CD4-positive, alpha-beta T cell treated with Interleukin-15 for 4 hours (primary cell): ENCODE results near the gene ANK2.
"Not testable (repeated sequence)": the region's sequence is repeated elsewhere in the genome, so short reads cannot be mapped to it uniquely, and the experiment has no call there.

Source experiments
- DNase-seq: peaks from one replicate; pipeline ENCODE4 v3.0.0-alpha.2; 2020; ENCODE audit warnings: low spot score

The ANK2 gene

GRCh38 chr4:113052379-113052951 is 3.0 kb downstream of the ANK2 start:
- DNase-seq, result no peak

- DNase-seq, result no peak
These were observed 4.4 kb downstream of the ANK2 start for GRCh38 chr4:113053883-113054282.

- no peak for DNase-seq
These were observed 6.9 kb downstream of the ANK2 start for GRCh38 chr4:113056318-113056717.

- no peak for DNase-seq
These were observed 8.4 kb downstream of the ANK2 start for GRCh38 chr4:113057891-113058290.

- no peak for DNase-seq
These were observed 10.2 kb downstream of the ANK2 start for GRCh38 chr4:113059449-113060182.

GRCh38 chr4:113060853-113061252 is 11.4 kb downstream of the ANK2 start:
- DNase-seq, result no peak

GRCh38 chr4:113064244-113064643 is 14.8 kb downstream of the ANK2 start:
- no peak for DNase-seq

GRCh38 chr4:113065629-113066028 is 16.2 kb downstream of the ANK2 start:
- DNase-seq, result no peak

GRCh38 chr4:113068771-113069170 is 19.3 kb downstream of the ANK2 start:
- DNase-seq, result not testable (repeated sequence)

- no peak for DNase-seq
These were observed 19.9 kb downstream of the ANK2 start for GRCh38 chr4:113069212-113069892.

GRCh38 chr4:113070755-113071154 is 21.3 kb downstream of the ANK2 start:
- no peak for DNase-seq

GRCh38 chr4:113071274-113071673 is 21.8 kb downstream of the ANK2 start:
- no peak for DNase-seq

GRCh38 chr4:113071805-113072204 is 22.4 kb downstream of the ANK2 start:
- no peak for DNase-seq

- DNase-seq, result no peak
These were observed 24.1 kb downstream of the ANK2 start for GRCh38 chr4:113073451-113074005.

- no peak for DNase-seq
These were observed 28.1 kb downstream of the ANK2 start for GRCh38 chr4:113077575-113077974.

GRCh38 chr4:113078066-113078465 is 28.6 kb downstream of the ANK2 start:
- no peak for DNase-seq

- DNase-seq, result no peak
These were observed 30.6 kb downstream of the ANK2 start for GRCh38 chr4:113080050-113080449.

- no peak for DNase-seq
These were observed 31.2 kb downstream of the ANK2 start for GRCh38 chr4:113080624-113081023.

GRCh38 chr4:113083346-113083745 is 33.9 kb downstream of the ANK2 start:
- no peak for DNase-seq

GRCh38 chr4:113086172-113086695 is 36.8 kb downstream of the ANK2 start:
- no peak for DNase-seq

- no peak for DNase-seq
These were observed 38.6 kb downstream of the ANK2 start for GRCh38 chr4:113088050-113088449.

- DNase-seq, result no peak
These were observed 41.5 kb downstream of the ANK2 start for GRCh38 chr4:113090954-113091353.

GRCh38 chr4:113094331-113094730 is 44.9 kb downstream of the ANK2 start:
- DNase-seq, result no peak
